NT2/D1 (cell line): ENCODE results near the gene TMEM121.

Source experiments
- SUZ12 ChIP-seq: IDR thresholded peaks from 2 replicates; pipeline ENCODE4 v1.6.1; 2011; ENCODE audit not compliant: insufficient read length, insufficient read depth; ENCODE audit errors: extremely low read depth
- YY1 ChIP-seq: IDR thresholded peaks from 2 replicates; pipeline ENCODE4 v1.6.1; 2011; ENCODE audit not compliant: insufficient read length, insufficient read depth
- ZNF274 ChIP-seq: IDR thresholded peaks from 2 replicates; pipeline ENCODE4 v1.6.1; 2011; ENCODE audit warnings: mild to moderate bottlenecking, low read depth, low read length

DNA sequence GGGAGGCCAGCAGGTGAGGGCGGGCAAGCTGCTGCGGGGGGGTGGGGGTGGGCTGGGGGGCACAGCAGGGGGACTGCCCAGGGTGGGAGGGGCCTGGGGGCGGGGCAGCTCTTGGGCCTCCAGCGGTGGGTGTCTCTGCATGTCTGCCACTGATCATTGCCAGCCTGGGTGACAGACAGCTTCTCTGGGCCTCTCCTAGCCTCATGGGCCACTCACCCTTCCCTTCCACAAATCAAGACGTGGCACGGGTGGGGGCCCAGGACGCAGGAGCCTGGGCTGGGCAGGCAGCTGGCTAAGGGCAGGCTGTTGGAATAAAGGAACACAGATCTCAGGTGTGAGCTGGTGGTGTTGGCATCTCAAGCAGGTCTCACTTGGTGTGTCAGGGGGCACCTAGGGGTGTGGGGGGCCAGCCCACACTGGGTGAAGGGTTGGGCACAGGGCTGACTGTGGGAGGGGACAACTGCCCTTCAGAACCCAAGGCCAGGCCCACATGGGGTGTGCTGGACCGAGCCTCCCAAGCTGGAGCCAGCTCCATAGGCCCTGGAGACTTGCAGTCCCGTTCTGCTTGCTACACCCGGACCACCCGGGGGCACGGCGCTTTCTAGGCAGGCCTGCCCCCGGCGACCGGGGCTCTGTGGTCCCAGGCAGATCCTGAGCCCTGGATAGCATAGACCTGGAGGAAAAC lies 32.3 kb upstream of the TMEM121 start:
- TF ChIP-seq ZNF274 (no peak), YY1 (no peak), SUZ12 (no peak)
